AG09319 (cell line): ENCODE measurements around the gene HDAC4.

ENCODE experiments used
- DNase-seq: peaks from one replicate; pipeline ENCODE4 v3.0.0-alpha.2; 2010; ENCODE audit warnings: low read depth; ENCODE audit errors: extremely low read depth
- TF ChIP-seq, protein P1 (sequence below): IDR thresholded peaks from 2 replicates; pipeline ENCODE4 v1.5.1; 2011; ENCODE audit warnings: low read depth, mild to moderate bottlenecking, inconsistent platforms, low read length, moderate library complexity

Gene HDAC4

GRCh38 chr2:239029958-239030357, 370.9 kb downstream of the HDAC4 start:
- no peak for DNase-seq
- TF ChIP-seq, protein P1, sequence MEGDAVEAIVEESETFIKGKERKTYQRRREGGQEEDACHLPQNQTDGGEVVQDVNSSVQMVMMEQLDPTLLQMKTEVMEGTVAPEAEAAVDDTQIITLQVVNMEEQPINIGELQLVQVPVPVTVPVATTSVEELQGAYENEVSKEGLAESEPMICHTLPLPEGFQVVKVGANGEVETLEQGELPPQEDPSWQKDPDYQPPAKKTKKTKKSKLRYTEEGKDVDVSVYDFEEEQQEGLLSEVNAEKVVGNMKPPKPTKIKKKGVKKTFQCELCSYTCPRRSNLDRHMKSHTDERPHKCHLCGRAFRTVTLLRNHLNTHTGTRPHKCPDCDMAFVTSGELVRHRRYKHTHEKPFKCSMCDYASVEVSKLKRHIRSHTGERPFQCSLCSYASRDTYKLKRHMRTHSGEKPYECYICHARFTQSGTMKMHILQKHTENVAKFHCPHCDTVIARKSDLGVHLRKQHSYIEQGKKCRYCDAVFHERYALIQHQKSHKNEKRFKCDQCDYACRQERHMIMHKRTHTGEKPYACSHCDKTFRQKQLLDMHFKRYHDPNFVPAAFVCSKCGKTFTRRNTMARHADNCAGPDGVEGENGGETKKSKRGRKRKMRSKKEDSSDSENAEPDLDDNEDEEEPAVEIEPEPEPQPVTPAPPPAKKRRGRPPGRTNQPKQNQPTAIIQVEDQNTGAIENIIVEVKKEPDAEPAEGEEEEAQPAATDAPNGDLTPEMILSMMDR, result no peak

- TF ChIP-seq, protein P1, result no peak
- no peak for DNase-seq
These were observed 372.6 kb downstream of the HDAC4 start for GRCh38 chr2:239028253-239028619.

GRCh38 chr2:239027391-239028252, 373.2 kb downstream of the HDAC4 start:
- TF ChIP-seq, protein P1, result no peak
- no peak for DNase-seq

- no peak for DNase-seq
- TF ChIP-seq, protein P1, result no peak
These were observed 374.0 kb downstream of the HDAC4 start for GRCh38 chr2:239026711-239027361.

GRCh38 chr2:239025951-239026461, 374.8 kb downstream of the HDAC4 start:
- DNase-seq, result no peak
- TF ChIP-seq, protein P1, result no peak

- DNase-seq, result no peak
These were observed 375.6 kb downstream of the HDAC4 start for GRCh38 chr2:239025096-239025801.

More at GRCh38 chr2:239025096-239025801, 375.6 kb downstream of the HDAC4 start:
- TF ChIP-seq, protein P1, result no peak
